ENCODE results near the gene TEX22. TPM values are rescaled to one million over a fixed set of nuclear protein-coding genes. Genes with fewer than 3 reads are reported as not detected.

The TEX22 gene
- total RNA-seq, 4 donors from 2014 or later: 1.3 TPM; not detected in 3

DNA sequence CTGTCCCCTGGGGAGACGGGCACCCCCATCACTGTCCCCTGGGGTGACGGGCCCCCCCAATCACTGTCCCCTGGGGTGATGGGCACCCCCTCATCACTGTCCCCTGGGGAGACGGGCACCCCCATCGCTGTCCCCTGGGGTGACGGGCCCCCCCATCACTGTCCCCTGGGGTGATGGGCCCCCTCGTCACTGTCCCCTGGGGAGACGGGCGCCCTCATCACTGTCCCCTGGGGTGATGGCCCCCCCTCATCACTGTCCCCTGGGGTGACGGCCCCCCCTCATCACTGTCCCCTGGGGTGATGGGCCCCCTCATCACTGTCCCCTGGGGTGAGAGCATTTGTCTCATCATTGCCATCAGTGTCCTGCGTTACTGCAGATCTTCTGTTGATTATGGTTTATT, 45.2 kb upstream of the TEX22 start:
- TF ChIP-seq CTCF (IDR thresholded peaks at IDR 0.05; ENCODE audit: low read depth): no peak

GRCh38 chr14:105354541-105354940, 43.8 kb upstream of the TEX22 start:
- no peak for TF ChIP-seq CTCF (IDR thresholded peaks at IDR 0.05; ENCODE audit: low read depth)

GRCh38 chr14:105355049-105355575, 43.2 kb upstream of the TEX22 start:
- no peak for TF ChIP-seq CTCF (IDR thresholded peaks at IDR 0.05; ENCODE audit: low read depth)

- no peak for TF ChIP-seq CTCF (IDR thresholded peaks at IDR 0.05; ENCODE audit: low read depth)
Observed at GRCh38 chr14:105355850-105356604, 42.3 kb upstream of the TEX22 start.

DNA sequence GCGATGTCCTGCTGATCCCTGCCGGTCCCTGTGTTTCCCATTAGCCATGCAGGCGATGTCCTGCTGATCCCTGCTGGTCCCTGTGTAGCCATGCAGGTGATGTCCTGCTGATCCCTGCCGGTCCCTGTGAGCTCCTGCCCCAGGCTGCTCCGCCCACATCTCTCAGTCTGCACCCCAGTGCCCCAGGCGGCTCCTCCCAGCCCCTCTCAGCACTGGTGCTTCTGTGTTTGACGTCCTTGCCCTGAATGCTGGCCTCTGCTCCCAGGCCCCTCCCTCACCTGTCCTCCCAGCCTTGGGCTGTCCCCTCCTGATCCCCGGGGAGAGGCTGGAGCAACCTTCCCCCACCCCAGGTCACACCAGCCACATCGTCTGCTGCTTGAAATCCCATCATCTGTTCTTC, 41.4 kb upstream of the TEX22 start:
- no peak for TF ChIP-seq CTCF (IDR thresholded peaks at IDR 0.05; ENCODE audit: low read depth)

DNA sequence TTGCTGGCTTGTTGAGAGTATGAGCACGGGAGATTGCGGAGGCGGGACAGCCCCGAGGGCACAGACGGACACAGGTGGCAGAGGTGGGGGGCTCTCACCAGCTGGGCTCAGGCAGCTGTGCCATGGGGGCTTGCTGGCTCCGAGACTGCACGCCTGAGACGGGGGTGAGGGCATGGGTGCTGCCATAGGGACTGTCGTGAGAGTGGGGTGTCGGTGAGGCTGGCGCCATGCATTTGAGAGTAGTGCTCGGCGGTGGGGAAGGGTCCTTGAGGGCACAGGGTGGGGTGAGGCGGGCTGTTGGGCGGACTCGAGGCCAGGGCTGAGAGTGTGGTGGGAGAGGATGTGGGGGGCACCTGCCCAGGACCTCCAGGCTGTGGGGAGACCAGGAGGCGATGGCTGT, 40.7 kb upstream of the TEX22 start:
- TF ChIP-seq CTCF (IDR thresholded peaks at IDR 0.05; ENCODE audit: low read depth): no peak

DNA sequence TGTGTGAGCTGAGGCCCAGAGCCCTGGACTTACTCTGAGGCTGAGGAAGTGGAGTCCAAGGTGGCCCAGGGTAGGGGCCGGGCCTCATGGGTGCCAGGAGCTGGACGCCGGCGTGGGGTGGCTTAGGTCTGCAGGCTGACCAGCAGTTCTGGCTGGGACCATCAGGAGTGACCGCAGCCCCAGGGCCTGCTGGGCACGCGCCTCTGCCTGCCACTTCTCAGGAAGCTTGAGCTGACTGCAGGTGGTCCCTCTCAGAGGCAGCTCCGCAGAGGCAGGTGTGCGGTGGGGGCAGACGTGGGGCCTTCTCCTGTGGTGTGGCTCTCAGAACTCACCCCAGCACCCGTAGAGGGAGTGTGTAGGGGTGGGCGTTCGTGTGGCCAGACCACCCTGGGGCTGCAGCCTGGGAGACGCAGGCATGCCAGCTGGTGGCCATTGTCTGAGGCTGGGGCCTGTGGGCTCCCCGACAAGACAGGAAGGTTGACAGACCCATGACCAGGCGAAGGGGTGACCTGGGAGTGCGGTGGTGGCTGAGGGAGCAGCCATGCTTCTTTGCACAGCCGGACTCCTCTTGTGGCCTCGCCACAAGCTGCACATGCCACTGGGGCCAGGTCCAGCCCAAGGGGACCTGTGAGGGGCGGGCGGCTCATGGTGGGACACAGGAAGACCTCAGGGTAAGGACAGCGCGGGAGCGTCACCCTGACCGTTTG, 40.0 kb upstream of the TEX22 start:
- no peak for TF ChIP-seq CTCF (IDR thresholded peaks at IDR 0.05; ENCODE audit: low read depth)
